ENCODE measurements around the gene CTXN1. TPM values are rescaled to one million over a fixed set of nuclear protein-coding genes. Genes with fewer than 3 reads are reported as not detected.

The CTXN1 gene
- total and polyA plus RNA-seq, 7 donors = 0.04 to 0.30 (median 0.25) TPM; not detected in 4

GRCh38 chr19:7924241-7924640 lies 1.7 kb downstream of the CTXN1 start:
- 62 to 73% (median 70%) methylated on average over 10 to 12 of the region's 12 CpGs for WGBS, 3 donors
- TF ChIP-seq CTCF (IDR thresholded peaks at IDR 0.05) = no peak
- Histone ChIP-seq H3K27ac (no peak overlapping the region), H3K4me3 (no peak overlapping the region), H3K9me3 (no peaks in the 10 kb centered on the region), H3K36me3 (ENCODE audit: insufficient read depth in 1 of 2, low read depth in 1 of 2) (peaks cover 3 to 19% of the 10 kb centered on the region in 2 donors), H3K4me1 (peaks cover 27% of the 10 kb centered on the region), H3K27me3 (ENCODE audit: insufficient read depth in 3 of 3, low read length in 2 of 3) (no peaks in the 10 kb centered on the region)
- intact Hi-C loops (cut with DNase I) = loop anchor here in 1 of 2 donors (2.0 kb wide), 1 partner anchor 71 kb away; no protein-coding TSS in a partner anchor
- DNase-seq (no peak), ATAC-seq (no peak)

GRCh38 chr19:7923295-7924191 lies 2.4 kb downstream of the CTXN1 start:
- Histone ChIP-seq H3K27me3 (ENCODE audit: insufficient read depth in 3 of 3, low read length in 2 of 3) (no peaks in the 10 kb centered on the region), H3K9me3 (no peaks in the 10 kb centered on the region), H3K4me3 (no peak overlapping the region), H3K27ac (no peak overlapping the region), H3K36me3 (ENCODE audit: insufficient read depth in 1 of 2, low read depth in 1 of 2) (peaks cover 3 to 18% of the 10 kb centered on the region in 2 donors), H3K4me1 (peaks cover 27% of the 10 kb centered on the region)
- TF ChIP-seq CTCF (IDR thresholded peaks at IDR 0.05) = no peak
- ATAC-seq (no peak), DNase-seq (peak; percentile 23 to 50)
- 71 to 82% (median 76%) methylated on average over 27 to 31 of the region's 31 CpGs for WGBS, 3 donors
- intact Hi-C loops (cut with DNase I) = loop anchor here in 1 of 2 donors (2.0 kb wide), 1 partner anchor 71 kb away; no protein-coding TSS in a partner anchor

- Histone ChIP-seq H3K4me3 (no peak overlapping the region), H3K27ac (no peak overlapping the region), H3K9me3 (no peaks in the 10 kb centered on the region), H3K4me1 (peaks cover 25% of the 10 kb centered on the region), H3K36me3 (ENCODE audit: insufficient read depth in 1 of 2, low read depth in 1 of 2) (peaks cover 3 to 18% of the 10 kb centered on the region in 2 donors), H3K27me3 (ENCODE audit: insufficient read depth in 3 of 3, low read length in 2 of 3) (peaks cover 0 to 2% (median 0%) of the 10 kb centered on the region in 3 donors)
- no peak for TF ChIP-seq CTCF (IDR thresholded peaks at IDR 0.05)
- ATAC-seq (no peak), DNase-seq (no peak)
- intact Hi-C loops (cut with DNase I) = no loop called here
- 85 to 89% (median 89%) methylated on average over 8 of the region's 8 CpGs for WGBS, 3 donors
Observed at GRCh38 chr19:7922836-7923195, 3.1 kb downstream of the CTXN1 start.

- ATAC-seq (no peak), DNase-seq (peak; percentile 21 to 55)
- H3K36me3 ChIP-seq (ENCODE audit: insufficient read depth in 1 of 2, low read depth in 1 of 2) = peaks cover 3 to 18% of the 10 kb centered on the region in 2 donors
- H3K4me1 ChIP-seq = peaks cover 28% of the 10 kb centered on the region
- TF ChIP-seq CTCF (IDR thresholded peaks at IDR 0.05) = no peak
- peaks cover 0 to 8% (median 0%) of the 10 kb centered on the region in 3 donors for H3K27me3 ChIP-seq (ENCODE audit: insufficient read depth in 3 of 3, low read length in 2 of 3)
- 86 to 91% (median 90%) methylated on average over 30 to 31 of the region's 31 CpGs for WGBS, 3 donors
- intact Hi-C loops (cut with DNase I) = no loop called here
- H3K27ac ChIP-seq = no peak overlapping the region
- no peaks in the 10 kb centered on the region for H3K9me3 ChIP-seq
- H3K4me3 ChIP-seq = no peak overlapping the region
Observed at GRCh38 chr19:7921967-7922835, 3.7 kb downstream of the CTXN1 start.

Data from psoas muscle (tissue), 8 donors.